Activated gamma-delta T cell (primary cell): ENCODE results near the gene UNC79.

Experiments used
- DNase-seq: peaks from one replicate; lab custom pipeline; 2025; lab: John Stamatoyannopoulos, UW

Gene UNC79

DNA sequence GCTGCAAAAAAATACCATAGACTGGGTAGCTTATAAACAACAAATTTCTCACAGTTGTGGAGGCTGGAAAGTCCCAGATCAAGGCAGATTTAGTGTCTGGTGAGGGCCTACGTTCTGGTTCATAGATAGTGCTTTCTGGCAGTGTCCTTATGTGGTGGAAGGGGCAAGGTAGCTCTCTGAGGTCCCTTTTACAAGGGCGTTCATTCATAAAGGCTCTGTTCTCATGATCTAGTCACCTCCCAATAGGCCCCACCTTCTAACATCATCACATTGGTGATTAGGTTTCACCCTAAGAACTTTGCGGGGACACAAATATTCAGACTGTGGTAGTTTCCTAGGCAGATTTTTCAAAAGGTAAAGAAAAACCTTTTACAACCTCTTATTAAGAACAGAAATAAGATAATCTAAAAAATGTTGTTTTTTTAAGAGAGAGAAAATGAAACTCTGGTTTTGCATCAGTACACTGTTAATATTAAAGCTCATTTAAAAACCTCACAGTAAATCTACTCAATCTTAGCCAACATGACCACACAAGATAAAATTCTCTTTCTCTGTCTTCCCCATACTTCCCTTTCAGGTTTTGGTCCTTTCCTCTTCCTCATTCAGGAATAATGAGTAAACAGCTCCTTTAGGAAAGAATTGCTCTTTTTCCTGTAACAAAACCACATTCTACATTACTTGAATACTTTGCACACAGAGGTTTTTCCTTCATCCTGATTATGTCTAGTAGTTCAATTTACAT lies 117.5 kb downstream of the UNC79 start:
- no peak for DNase-seq

DNA sequence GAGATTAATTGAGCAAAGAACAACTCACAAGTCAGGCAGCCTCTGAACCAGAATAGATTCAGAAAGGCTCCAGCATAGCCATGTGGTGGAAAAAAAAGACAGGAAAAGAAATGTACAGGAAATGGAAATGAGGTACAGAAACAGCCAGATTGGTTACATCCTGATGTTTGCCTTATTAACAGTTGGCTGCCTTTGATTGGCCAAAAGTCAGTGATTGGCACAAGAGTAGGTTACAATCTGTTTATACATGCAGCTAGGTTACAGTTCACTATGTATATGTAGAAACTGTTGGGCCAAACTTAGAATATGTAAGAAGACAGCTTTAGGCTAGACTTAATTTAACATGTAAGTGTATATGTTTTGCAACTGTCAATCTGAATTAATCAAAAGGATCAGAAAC lies 118.9 kb downstream of the UNC79 start:
- no peak for DNase-seq

DNA sequence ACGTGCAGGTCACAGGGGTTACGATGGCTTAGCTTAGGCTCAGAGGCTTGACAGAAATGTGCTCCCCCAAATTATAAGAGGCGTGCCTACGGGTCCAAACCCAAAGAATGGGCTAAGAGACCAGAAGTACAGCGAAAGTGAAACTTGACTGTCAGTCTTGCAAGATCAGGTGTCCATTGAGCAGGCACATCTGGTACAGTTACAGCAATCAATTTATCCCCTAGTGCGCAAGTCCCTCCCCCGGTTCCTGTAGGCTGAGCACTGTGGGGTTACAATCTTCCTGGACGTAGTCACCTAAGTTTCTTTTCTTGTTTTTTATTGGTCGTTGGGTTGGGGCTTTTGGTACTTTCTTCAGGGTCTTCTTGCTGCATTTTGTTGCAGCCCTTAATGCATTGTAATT lies 134.2 kb downstream of the UNC79 start:
- no peak for DNase-seq

DNA sequence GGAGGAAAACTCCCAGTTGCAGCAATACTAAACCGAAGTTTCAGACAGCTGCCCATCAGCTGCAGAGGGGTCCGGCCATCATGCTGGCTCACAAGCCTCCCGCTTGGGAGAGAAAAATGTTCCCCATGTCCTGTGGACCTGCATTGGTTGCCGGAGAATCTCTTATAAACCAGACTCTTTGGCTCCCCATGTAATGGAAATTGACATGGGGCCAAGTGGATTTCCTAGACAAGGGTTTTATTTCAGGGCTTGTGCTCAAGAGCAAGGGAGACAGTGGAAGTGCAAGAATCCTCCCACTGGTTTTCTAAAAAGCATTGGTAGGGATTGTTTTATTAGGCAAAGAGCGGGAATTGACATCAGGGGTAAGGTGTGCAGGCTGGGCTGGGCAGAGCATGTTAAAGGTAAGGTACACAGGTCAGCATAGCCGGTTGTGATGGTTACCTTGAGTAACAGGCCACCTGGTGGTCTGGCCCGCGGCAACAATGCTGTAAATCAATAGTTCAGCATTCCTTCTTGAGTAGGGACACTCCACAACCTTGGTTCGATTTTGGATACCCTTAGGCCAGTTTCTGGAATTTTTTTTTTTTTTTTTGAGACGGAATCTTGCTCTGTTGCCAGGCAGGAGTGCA lies 135.4 kb downstream of the UNC79 start:
- DNase-seq = no peak

DNA sequence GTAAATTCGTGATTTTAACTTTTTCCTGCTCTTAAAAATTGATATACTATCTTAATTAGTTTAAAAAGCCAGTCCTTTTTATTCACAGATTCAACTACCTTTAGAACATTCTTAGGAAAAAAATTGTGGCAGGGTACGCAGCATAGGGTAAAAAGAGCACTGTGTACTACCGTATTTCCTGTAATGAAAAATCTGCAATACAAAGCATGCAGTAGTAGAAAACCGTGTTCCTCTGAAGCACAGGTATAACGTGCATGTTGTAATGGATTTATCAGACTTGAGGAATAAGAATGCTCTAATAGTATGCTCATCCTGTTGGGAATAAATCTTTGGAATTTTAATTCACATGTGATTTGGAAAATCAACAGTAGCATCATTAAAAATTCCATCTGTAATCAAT lies 140.5 kb downstream of the UNC79 start:
- DNase-seq = no peak

DNA sequence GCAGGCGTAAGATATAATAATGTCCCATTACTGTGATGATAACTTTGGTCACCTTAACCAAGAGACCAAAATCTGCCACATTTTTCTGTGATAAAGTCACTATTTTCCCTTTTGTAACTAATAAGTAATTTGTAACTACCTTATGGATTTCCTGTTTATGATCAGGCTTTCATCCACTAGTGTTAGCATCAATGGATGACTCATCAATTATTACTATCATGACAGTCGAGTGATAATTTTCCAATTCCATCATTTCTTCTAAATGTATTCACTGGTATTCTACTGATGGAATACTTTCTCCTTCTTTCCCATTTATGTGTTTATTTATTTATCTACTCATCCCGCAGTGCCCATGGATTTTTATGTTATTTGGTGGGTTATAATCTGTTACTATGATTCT lies 148.4 kb downstream of the UNC79 start:
- no peak for DNase-seq

DNA sequence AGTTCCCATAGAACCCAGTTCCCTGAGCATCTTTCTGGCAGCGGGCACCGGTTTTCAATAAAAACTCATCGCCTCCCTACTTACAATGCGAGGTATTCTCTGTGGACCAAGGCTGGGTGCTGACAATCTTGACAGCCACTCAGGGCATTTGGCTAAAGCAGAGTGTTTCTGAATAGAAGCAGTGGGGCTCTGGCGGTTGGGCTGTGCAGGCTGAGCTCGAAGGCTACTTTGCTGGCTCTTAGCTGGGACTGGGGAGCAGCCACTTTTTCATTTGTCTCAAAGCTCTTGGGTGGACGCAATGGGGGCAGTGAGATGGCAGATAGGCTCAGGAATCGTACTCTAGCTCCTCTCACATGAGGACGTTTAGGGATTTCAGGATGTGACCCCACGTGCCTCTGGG lies 151.8 kb downstream of the UNC79 start:
- DNase-seq = no peak

DNA sequence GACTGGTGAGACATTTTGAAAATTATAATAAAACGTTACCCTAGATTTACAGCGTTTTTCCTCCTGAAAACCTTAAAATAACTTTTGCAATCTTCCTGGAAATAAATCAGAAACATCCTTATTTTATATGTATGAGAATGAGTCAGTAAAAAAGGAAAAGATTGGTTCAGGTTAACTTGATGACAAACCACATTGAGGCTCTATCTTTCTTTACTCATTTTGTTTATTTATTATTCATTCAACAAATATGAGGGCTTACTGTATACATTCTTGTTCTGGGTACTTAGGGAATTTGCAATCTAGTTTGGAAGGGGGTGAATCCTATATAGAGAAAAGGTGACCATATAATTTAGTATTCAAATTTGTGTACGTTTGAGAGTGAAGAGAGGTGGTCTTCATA lies 156.6 kb downstream of the UNC79 start:
- no peak for DNase-seq

DNA sequence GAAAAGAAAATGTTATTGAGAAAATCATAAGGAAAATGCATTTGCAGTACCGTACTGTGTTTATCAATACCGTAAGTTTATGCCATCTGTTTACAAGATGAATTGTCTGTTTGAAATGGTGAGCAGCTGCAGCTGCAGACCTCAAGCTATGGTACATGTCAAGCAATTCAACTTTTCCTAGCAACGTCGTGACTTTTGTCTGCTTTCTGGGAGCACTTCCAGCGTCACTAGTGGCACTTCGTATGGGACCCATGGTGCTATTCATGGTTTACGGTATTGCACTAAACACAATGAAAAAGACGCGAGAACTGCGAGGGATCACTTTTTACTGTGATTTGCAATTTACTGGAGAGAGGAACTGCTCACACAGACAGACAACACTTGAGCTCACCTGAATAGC lies 160.8 kb downstream of the UNC79 start:
- no peak for DNase-seq

DNA sequence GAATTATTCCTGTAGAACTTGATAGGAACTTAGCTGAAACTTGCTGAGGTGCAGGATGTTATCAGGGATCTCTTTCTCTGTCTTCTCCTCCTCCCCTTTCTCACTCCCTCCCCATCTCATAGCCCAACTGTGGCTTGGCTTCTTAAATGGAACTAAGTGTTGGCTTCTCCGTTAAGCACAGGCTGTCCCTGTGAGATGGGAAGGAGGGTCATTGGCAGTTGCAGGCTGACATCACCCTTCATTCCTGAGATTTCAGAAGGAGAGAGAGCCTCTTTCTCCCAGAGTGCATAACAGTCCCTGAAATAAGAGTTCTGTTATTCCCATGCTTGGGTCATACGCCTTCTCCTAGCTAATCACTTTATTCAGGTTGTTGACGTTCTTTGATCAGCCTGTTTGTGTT lies 162.0 kb downstream of the UNC79 start:
- no peak for DNase-seq

DNA sequence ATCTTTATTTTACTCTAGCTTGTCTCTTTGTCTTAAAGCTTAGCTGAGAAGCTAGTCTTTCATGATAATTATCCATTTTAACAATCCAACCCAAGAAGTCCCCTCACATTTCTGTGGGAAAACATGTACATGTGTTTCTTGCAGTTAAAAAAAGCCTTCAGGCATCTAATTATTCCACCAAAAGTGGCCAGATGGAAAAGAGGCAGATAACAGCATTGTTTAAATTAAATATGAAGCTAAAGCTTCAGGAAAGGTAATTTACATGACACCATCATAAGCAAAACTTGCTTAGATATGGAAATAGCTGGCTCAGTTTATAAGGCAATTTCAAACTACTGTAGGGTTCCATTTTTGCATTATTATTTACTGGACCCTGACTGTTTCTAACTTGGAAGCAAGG lies 175.4 kb downstream of the UNC79 start:
- no peak for DNase-seq

DNA sequence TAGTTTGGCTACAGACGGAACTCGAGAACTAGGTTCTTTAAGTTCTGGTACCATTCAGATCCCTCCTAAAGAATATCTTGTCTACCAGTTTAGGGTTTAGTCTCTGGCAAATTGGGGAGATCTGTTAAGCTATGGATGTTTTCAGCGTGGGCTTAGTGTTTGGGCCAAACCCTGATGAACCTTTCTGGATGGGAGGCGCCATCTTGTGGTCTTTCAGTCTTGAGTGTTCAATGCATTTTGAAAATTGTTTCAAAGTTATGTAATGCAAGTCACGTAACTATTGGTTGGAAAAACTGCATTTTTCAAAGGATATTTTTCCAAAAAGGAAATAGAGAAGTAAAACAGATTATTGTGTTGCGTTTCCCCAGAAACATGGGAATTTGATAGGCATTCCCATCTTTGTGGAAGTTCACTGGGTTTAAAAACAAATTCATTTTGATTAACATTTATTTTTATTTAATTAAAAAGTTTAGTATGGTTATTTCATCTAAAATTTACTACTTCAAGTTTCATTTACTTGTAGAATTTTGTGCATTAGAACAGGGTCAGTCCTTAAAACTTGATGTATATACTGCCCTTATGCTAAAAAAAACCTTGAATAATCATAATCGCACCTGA lies 188.5 kb downstream of the UNC79 start:
- no peak for DNase-seq

DNA sequence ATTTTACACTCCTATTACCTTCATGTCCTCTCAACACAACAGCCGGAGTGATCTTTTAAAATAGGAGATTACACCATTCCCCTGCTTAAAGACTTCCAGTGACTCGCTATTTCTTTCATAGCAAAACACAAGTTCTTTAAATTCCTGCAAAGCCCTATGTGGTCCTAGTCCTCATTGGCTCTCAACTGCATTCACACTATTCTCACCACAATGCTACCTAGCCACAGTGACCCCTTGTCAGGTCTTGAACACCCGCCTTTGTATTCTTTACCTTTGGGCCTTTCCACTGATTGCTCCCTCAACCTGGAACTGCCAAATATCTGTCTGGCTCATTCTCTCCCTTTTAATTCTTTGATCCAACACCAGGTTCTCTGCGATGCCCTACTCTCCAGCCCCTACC lies 197.3 kb downstream of the UNC79 start:
- DNase-seq = no peak

DNA sequence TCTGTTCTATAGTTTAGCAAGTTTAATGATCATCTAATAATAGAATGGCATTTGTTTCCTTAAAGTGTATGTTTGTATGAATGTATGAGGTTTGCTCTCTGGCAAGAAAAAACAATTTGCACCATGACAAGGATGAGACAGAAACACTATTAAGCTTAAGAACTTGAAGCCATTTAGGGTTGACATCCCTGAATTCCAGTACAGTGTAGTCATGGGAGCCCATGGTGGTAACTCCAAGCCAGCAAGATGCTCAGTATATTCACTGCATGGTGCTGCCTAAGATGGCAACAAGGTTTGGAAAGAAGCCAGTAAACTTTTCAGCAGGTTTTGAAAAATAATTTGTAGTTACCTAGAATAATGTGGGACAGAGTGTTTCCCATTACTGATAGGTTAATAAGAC lies 198.9 kb downstream of the UNC79 start:
- no peak for DNase-seq

DNA sequence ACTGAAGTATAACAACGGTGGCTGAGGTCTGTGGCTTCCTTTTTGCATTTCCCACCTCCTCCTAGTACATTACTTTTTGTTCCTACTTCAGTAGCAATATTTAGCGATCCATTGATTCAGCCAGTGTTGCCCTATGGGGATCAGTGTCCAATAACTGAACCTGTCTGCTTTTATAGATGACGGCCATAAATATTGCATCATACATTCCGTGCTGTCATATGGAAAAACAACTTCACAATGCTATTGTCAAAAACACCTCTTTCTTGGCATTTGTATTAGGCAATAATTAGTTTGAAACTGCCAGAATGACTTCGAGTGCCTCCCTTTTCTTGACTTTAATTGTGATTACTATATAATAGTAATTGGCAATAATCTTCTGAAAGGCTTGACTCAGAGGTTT lies 208.1 kb downstream of the UNC79 start:
- DNase-seq = no peak

DNA sequence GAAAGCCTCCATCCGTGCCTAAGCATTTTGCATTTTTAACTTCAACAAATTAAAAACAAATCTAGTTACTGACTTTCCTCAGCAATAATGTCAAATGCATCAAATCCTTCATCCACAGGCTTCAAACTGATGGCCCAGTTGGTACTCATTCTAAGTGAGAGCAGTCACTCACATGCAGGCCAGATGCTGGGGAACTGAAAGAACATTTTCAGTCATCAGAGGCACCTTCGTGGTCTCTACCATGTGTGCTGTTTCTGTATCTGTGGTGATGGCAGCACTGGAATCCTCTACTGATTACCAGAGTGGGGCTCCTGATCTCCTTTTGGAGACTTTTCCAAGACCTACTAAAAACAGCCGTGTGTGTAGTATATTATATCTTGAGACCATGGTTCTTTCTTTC lies 212.4 kb downstream of the UNC79 start:
- DNase-seq = no peak

DNA sequence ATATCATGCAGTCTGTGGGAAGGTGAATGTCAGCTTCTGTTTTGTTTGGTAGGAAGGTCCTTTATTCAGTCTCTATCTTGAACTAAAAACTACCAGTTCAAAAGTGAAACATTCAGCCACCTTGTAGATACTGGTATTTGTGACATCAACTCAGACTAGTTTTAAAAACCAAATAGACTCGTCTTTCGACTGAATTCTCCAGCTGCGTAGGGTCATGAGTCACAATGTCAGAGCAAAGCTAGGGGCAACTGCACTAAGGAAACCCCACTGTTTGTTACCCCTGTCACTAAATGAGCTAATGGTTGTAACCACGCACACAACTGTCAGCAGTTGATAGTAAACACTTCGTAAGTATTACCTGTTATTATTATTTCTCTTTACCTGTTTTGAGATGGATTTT lies 212.9 kb downstream of the UNC79 start:
- DNase-seq = no peak

DNA sequence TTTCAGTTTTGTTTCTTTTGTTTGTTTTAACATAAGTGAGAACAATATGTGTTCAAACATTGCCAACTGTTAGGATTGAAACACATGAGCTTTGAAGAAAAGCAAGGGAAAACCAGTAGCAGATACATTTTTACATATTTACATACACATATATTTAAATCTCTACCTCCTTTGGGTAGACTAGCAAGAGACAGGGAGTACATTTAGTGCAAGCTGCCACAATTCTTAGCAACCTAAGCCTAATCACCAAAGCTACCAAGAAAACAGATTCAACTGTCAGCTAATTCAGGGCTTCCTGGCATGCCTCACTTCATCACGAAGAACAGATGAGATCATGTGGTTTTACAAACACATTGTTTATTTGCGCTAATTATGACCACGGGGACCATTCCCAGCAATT lies 214.5 kb downstream of the UNC79 start:
- DNase-seq = no peak

DNA sequence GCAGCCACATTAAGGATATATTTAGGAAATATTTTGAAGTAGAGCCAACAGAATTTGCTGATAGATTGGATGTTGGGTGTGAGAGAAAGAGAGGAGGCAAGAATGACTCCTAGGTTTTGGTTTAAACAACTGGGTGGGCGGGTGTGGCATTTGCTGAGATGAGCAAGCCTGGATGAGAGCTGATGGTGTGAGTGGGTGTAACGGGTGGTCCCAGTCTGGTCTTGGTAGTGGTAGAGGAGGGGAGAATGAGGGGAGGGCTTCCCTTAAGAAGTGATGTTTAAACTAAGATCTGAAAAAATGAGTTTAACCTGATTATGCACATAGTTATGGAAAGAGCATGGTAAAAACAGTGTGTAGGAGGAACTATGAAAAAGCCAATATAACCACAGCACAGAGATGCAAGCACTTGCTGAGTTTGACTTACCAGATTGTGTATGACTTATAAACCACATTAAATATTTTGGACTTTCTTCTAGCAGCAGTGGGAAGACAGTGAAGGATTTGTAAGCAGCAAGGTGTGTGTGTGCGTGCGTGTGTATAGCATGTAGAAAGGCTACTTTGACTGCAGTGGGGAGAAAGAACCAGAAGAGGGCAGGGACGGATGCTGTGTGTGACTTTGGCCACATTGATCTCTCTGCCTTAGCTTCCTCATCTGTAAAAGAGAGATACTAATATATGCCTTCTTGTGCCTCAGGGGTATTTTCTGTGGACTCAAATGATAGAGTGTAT lies 217.9 kb downstream of the UNC79 start:
- no peak for DNase-seq

DNA sequence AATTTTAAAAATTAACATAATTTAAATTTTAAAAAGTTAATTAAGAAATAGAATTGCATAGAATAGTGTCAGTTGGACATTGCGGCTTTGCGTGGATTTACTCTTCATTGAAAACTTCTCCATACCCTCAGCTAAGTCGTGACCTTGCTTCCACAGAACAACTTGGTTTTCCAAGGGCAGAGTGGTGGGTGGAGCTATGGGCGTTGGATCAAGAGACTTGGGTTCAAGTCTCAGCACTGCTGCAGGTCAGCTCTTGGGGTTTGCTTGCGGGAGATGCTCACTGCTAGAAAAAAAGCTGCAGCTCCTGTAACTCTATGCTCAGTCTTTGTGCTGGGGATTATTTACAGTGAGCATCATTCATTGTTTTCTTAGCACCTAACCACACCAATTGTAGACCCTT lies 223.9 kb downstream of the UNC79 start:
- no peak for DNase-seq

DNA sequence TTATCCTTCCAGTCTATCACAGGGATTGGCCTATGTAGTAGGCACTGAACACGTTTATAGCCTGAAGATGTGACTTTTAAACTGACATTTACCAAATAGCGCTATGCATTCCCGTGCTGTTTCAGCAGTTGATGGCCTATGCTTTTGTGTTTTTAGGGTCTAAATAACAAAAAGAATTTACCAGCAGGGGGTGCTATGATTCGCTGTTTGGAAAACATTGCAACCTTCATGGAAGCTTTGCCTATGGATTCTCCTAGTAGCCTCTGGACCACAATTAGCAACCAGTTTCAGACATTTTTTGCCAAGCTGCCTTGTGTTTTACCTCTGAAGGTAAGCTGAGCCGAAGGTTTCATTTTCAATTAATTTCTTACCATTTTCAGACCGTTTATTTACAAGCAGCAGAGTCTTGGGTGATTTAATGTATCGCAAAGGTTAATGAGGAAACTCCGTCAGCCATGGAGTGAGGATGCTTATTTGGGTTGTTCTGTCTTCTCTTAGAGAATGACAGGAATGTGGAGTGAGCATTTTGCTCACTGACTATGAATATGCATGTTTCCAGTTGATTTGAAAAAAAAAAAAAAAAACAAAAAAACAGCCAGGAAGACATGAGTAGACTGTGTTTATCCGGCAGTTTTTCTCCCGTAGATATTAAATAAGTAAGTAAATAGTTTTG lies 224.5 kb downstream of the UNC79 start:
- no peak for DNase-seq

DNA sequence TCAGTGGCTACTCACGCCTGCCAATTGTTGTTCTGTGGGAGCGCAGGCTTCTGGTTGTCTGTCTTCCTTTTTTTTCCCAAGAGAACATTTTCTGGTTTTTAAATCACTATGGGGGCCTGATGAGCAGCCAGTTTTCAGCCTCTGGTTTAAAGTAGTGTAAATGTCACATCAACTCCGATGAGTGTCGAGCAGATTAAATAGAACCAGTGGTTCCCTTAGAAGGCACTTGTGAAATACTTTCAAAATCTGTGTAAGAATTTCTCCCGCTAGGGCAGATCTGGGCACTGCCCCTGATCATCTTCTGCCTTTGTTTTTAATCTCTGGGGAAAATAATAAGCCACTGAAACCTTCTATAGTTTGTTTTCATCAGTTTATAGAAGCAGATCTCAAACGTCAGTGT lies 227.1 kb downstream of the UNC79 start:
- no peak for DNase-seq
